Astrocyte (in vitro differentiated cells and primary cell): ENCODE data around the gene LINC00632. TPM values are rescaled to one million over a fixed set of nuclear protein-coding genes. Genes with fewer than 3 reads are reported as not detected.

Experiments used
- DNase-seq: peaks from one replicate; pipeline ENCODE4 v3.0.0-alpha.2; 2010; ENCODE audit warnings: low read depth
- FAIRE-seq: peaks from 2 replicates; lab custom pipeline; 2011; peaks lifted over from hg19 to GRCh38; lab: Jason Lieb, UNC
- H2AFZ ChIP-seq: 2 replicates; pipeline ENCODE4 v1.6.0; 2012; ENCODE audit warnings: low read depth, low read length, inconsistent platforms
- H3K27ac ChIP-seq: 2 replicates; pipeline ENCODE4 v1.5.1; 2011; ENCODE audit warnings: low read depth, low read length, inconsistent platforms
- H3K27me3 ChIP-seq: 2 replicates; pipeline ENCODE4 v1.6.0; 2011; ENCODE audit warnings: low read length, inconsistent platforms; ENCODE audit not compliant: insufficient read depth
- H3K36me3 ChIP-seq: 2 replicates; pipeline ENCODE4 v1.5.1; 2011; ENCODE audit warnings: low read length, inconsistent platforms; ENCODE audit not compliant: insufficient read depth
- H3K4me1 ChIP-seq: 2 replicates; pipeline ENCODE4 v1.5.1; 2011; ENCODE audit warnings: low read length, inconsistent platforms; ENCODE audit not compliant: insufficient read depth
- H3K4me2 ChIP-seq: 2 replicates; pipeline ENCODE4 v1.6.0; 2012; ENCODE audit warnings: low read length, inconsistent platforms
- H3K4me3 ChIP-seq: 2 replicates; pipeline ENCODE4 v1.5.1; 2011; ENCODE audit warnings: low read depth, mild to moderate bottlenecking, low read length, inconsistent platforms; ENCODE audit not compliant: insufficient read depth
- H3K79me2 ChIP-seq: 2 replicates; pipeline ENCODE4 v1.6.0; 2012; ENCODE audit warnings: mild to moderate bottlenecking, low read length, inconsistent platforms; ENCODE audit not compliant: insufficient read depth
- H3K9ac ChIP-seq: 2 replicates; pipeline ENCODE4 v1.6.0; 2012; ENCODE audit warnings: mild to moderate bottlenecking, low read length, inconsistent platforms
- H3K9me3 ChIP-seq: 2 replicates; pipeline ENCODE4 v1.5.1; 2012; ENCODE audit warnings: low read depth, mild to moderate bottlenecking, low read length, inconsistent platforms; ENCODE audit not compliant: insufficient read depth
- H4K20me1 ChIP-seq: 2 replicates; pipeline ENCODE4 v1.6.0; 2012; ENCODE audit warnings: low read length, inconsistent platforms; ENCODE audit not compliant: insufficient read depth
- H3K27ac Mint-ChIP-seq: one replicate; pipeline ENCODE4 v1.8.0; 2021; ENCODE audit warnings: mild to moderate bottlenecking, mixed read lengths; ENCODE audit not compliant: unreplicated experiment
- H3K27me3 Mint-ChIP-seq: one replicate; pipeline ENCODE4 v1.8.0; 2021; ENCODE audit warnings: low read depth, mixed read lengths; ENCODE audit not compliant: unreplicated experiment
- H3K36me3 Mint-ChIP-seq: one replicate; pipeline ENCODE4 v1.8.0; 2021; ENCODE audit warnings: low read depth, mixed read lengths; ENCODE audit not compliant: unreplicated experiment
- H3K4me1 Mint-ChIP-seq: one replicate; pipeline ENCODE4 v1.8.0; 2021; ENCODE audit warnings: low read depth, mixed read lengths; ENCODE audit not compliant: unreplicated experiment
- H3K4me3 Mint-ChIP-seq: one replicate; pipeline ENCODE4 v1.8.0; 2021; ENCODE audit warnings: mild to moderate bottlenecking, moderate library complexity, mixed read lengths; ENCODE audit not compliant: unreplicated experiment
- H3K9me3 Mint-ChIP-seq: one replicate; pipeline ENCODE4 v1.8.0; 2021; ENCODE audit warnings: mild to moderate bottlenecking, mixed read lengths; ENCODE audit not compliant: unreplicated experiment
- CTCF ChIP-seq: IDR thresholded peaks from 2 replicates; pipeline ENCODE4 v1.5.1; 2011; ENCODE audit warnings: low read depth, mild to moderate bottlenecking, inconsistent platforms, low read length, moderate library complexity; ENCODE audit not compliant: insufficient read depth
- EZH2 ChIP-seq: IDR thresholded peaks from 2 replicates; pipeline ENCODE4 v1.6.1; 2012; ENCODE audit warnings: mild to moderate bottlenecking, low read length, inconsistent platforms; ENCODE audit not compliant: insufficient read depth
- total RNA-seq: library from RNA; stranded (reverse); gene quantifications from 2 replicates; pipeline ENCODE4 v1.2.1, GENCODE V29; 2021

LINC00632 gene
- total RNA-seq, 1 donor from 2014 or later: 318 TPM

GRCh38 chrX:140764401-140764919 lies 54.9 kb downstream of the LINC00632 start:
- Histone ChIP-seq H2AFZ (peak overlapping the region; percentile 92), H3K36me3 (no peaks in the 10 kb centered on the region), H3K27me3 (no peaks in the 10 kb centered on the region), H3K9ac (peak overlapping the region; percentile 92), H3K4me3 (peak overlapping the region; percentile 74), H3K9me3 (no peaks in the 10 kb centered on the region), H4K20me1 (peaks cover 13% of the 10 kb centered on the region), H3K27ac (peak overlapping the region; percentile 77), H3K79me2 (peaks cover 30% of the 10 kb centered on the region), H3K4me2 (peak overlapping the region; percentile 92), H3K4me1 (peaks cover 5% of the 10 kb centered on the region)
- DNase-seq (peak; percentile 45), FAIRE-seq (peak; percentile 26)
- Mint-ChIP-seq H3K9me3 (no peaks in the 10 kb centered on the region), H3K4me3 (peak overlapping the region; percentile 97), H3K27me3 (no peaks in the 10 kb centered on the region), H3K27ac (peak overlapping the region; percentile 98), H3K4me1 (peaks cover 7% of the 10 kb centered on the region), H3K36me3 (peaks cover 2% of the 10 kb centered on the region)
- no peak for TF ChIP-seq CTCF
- TF ChIP-seq EZH2: no peak

GRCh38 chrX:140765043-140765784 lies 55.7 kb downstream of the LINC00632 start:
- Histone ChIP-seq H3K4me1 (peaks cover 5% of the 10 kb centered on the region), H3K27me3 (no peaks in the 10 kb centered on the region), H3K79me2 (peaks cover 35% of the 10 kb centered on the region), H3K9me3 (no peaks in the 10 kb centered on the region), H4K20me1 (peaks cover 13% of the 10 kb centered on the region), H3K4me3 (peak overlapping the region; percentile 74), H3K4me2 (peak overlapping the region; percentile 92), H2AFZ (peak overlapping the region; percentile 92), H3K36me3 (no peaks in the 10 kb centered on the region), H3K9ac (peak overlapping the region; percentile 92), H3K27ac (peak overlapping the region; percentile 77)
- Mint-ChIP-seq H3K27ac (peak overlapping the region; percentile 98), H3K36me3 (peaks cover 2% of the 10 kb centered on the region), H3K9me3 (no peaks in the 10 kb centered on the region), H3K4me1 (peaks cover 7% of the 10 kb centered on the region), H3K4me3 (peak overlapping the region; percentile 97), H3K27me3 (no peaks in the 10 kb centered on the region)
- FAIRE-seq (peak; percentile 26), DNase-seq (peak; percentile 62)
- TF ChIP-seq EZH2 (no peak), CTCF (no peak)
